Medulla oblongata (tissue), 1 donor: ENCODE measurements around the gene ZNF224.
"Not testable (repeated sequence)": the region's sequence is repeated elsewhere in the genome, so short reads cannot be mapped to it uniquely, and the experiment has no call there.

Experiments
- DNase-seq: peaks from one replicate; pipeline ENCODE4 v3.0.0-alpha.2; 2015; ENCODE audit errors: extremely low spot score

The ZNF224 gene

DNA sequence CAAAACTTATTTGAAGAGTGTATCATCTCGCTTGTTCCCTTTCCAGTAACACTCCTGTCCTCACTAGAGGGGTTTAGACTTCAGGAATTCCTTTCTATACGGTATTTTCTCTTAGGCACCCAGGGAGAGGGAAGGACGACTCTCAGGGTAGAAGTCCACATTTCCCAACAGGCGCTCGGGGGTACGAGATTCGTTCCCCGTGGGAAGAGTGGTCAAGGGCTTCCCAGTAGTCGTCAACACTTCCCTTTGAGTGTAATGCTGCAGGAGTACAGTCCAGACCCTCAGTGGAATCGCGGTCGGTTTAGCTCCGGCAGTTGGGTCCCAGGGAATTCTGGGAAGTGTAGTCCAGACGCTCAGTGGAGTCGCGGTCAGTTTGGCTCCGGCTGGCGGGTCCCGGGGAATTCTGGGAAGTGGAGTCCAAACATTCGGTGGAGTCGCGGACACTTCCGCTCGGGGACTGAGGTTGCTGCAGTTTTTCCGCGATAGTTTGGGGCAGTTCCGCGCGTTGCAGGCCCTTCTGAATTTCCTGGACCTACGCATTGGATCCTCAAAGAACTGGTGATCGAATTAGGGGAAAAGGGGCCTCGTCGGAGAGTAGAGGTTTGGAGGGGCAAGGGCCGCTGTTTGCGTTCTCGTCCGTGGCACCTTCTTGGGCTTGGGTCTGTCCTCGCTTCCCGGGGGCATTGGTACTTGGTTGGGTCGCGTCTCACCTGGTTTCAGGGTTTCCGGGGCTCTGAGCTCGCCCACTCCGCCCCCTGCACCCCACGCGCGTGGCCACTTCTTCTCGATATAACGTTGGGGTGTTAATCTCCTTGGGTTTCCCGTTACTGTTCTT lies at the start of gene ZNF224:
ZNF224 (plus strand) TSS at position 431 of the 835 bp plus-strand sequence. CDS start 3,513 bp downstream, outside the sequence.
- DNase-seq, result peak; percentile 97

DNA sequence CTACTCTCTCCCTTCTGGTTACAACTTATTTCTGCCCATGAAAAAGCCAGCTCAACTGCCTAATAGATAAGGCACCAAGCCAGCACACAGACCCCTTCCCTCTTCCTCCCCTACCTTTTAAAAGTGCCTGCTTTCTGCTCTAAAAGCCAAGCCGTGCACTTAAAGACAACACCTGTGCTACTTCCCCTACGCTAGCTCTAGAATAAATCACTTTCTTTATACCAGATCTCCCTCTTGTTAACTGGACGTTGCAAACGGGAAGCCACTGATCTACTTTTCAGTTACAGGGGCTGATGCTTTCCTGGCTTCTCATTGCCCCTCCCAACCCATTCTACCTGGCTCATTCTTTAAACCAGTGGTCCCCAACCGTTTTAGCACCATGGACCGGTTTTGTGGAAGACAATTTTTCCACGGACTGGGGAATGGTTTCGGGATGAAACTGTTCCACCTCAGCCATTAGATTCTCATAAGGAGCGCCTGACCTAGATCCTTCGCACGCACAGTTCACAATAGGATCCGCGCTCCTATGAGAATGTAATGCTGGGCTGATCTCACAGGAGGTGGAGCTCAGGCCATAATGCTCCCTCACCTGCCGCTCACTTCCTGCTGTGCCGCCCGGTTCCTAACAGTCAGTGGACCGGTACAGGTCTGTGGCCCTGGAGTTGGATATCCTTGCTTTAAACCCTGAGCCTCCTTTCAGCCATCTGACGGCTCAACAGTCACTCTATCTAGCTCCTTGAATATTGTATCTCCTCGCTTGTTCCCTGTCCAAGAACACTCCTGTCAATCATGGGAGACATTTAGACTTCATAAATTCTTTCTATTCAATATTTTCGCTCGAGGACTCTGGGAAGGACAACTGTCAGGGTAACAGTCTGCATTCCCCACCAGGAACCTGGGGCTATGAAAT lies 43.2 kb upstream of the ZNF224 start:
- no peak for DNase-seq

DNA sequence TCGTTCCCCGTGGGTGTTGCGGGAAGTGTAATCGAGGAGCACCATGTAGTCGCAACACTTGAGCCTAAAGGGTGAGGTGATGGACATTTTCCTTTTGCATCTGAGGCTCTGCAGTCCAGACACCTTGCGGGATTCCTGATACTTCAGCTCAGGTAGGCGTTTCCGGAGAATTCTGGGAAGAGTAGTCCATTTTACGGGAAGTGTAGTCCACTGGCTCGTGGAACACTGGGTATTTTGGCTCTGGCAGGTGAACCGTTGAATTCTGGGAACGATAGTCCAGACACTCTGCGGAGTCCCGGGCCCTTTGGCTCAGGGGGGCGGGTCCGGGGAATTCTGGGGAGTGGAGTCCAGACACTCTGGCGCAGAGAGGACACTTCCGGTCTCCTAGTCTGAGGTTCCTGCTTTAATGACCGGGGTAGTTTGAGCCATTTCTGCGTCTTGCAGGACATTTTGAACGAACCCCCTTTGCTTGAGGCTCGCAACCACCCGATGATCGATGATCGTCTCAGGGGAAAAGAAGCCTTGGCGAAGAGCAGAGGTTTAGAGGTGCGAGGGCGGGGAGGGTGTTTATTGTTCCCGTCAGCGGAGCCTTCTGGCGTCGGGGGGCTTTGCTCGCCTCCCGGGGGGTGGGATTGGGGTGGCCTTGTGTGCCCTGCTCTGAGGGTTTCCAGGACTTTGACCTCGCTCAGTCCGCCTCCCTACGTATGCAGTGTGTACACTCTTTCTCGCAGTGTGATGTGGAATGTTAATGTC lies 42.3 kb upstream of the ZNF224 start, which contains the start of gene ZNF223:
ZNF223 (plus strand) TSS at position 387 of the 753 bp plus-strand sequence. CDS start 3,141 bp downstream, outside the sequence.
- peak; percentile 99 for DNase-seq

DNA sequence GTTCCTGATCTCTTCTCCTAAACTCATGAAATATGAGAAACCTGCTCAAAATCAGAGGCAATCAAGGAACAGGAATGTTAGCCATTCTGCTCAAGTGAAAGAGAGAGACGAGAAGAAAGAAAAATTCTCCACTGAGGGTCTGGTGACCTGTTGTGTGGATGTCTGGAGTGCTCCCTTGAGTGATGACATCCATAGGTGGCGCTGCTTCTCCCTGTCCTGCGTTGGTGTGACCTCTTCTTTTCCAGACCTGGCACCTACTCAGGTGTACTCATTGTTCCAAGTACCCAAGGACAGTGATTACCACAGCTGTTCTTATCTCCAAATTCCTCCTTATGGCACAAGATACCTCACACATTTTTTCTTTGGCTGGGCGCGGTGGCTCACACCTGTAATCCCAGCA lies 38.3 kb upstream of the ZNF224 start:
- DNase-seq, result no peak

DNA sequence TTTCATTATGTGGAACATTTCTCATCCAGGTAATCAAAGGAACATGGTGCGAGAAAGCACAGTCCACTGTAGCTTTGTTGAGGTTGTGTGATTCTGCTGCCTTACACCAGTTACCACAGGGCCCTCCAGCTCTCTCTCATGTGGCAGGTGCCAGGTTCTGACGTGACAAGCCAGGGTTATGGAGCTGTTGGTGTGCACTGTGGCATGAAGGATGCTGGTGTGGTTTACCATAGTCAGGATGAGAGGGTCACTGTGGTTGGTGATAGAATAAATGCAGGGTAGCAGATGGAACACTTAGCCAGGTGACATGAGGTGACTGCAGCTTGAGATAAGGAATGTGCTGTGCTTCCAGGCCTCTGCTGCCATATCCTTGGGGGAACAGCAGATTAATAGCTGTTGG lies 34.9 kb upstream of the ZNF224 start:
- DNase-seq, result no peak

DNA sequence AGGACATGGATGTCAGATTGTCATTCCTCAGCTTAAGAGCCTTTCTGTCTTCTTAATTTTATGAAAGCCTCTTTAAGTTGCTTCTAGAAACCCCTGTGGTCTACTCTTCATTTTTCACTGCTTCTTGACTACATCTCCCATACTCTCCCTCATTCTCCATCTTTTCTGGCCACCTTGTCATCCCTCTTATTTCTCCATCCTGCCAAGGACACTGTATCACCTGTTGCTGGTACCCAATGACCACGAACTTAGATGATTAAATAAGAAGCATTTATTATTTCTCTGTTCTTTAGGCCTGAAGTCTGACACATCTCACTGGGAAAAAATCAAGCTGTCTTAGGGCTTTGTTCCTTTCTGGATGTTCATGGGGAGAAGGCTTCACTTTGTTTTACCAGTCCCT lies 33.1 kb upstream of the ZNF224 start:
- DNase-seq, result no peak

DNA sequence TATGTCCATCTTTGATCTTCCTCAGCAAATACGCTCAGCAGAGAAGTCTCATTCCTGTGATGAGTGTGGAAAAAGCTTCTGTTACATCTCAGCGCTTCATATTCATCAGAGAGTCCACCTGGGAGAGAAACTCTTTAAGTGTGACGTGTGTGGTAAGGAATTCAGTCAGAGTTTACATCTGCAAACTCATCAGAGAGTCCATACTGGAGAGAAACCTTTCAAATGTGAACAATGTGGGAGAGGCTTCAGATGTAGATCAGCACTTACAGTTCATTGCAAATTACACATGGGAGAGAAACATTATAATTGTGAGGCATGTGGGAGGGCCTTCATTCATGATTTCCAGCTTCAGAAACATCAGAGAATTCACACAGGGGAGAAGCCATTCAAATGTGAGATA lies 27.9 kb upstream of the ZNF224 start:
- DNase-seq, result no peak

DNA sequence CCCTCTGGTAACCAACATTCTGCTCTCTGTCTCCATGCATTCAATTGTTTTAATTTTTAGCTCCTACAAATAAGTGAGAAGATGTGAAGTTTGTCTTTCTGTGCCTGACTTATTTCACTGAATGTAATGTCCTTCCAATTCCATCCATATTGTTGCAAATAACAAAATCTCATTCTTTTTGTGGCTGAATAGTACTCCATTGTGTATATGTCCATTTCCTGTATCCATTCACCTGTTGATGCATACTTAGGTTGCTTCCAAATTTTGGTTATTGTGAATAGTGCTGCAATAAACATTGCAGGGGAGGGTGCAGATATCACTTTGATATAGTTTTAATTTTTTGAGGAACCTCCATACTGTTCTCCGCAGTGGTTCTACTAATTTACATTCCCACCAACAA lies 24.7 kb upstream of the ZNF224 start:
- DNase-seq, result no peak

DNA sequence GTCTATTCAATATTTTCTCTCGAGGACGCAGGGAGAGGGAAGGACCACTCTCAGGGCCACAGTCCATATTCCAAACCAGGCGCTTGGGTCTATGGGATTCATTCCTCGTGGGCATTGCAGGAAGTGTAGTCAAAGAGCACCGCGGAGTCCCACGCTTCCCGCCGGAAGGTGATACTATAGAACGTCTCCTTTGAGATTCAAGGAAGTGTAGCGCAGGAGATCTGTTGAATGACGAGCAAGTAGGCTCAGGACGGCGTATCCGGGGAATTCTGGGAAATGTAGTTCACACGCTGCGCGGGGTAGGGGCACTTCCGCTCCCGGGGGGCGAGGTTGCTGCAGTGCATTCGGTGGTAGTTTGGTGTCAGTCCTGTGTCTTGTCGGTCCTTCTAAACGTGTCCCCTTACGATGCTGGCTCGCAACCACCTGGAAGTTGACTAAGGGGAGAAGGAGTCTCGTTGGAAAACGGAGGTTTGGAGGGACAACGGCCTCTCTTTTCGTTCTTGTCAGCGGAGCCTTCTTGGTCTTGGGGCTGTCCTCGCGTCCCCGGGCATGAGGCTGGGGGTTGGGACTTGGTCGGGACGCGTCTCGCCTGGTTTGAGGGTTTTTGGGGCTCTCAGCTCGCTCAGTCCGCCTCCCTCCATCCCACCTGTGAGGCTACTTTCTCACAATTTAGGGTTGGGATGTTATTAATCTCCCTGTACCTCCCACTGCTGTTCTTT lies 22.2 kb upstream of the ZNF224 start, which contains the start of gene ZNF284:
ZNF284 (plus strand) TSS at position 336 of the 719 bp plus-strand sequence. CDS start 4,231 bp downstream, outside the sequence.
- DNase-seq, result peak; percentile 95

DNA sequence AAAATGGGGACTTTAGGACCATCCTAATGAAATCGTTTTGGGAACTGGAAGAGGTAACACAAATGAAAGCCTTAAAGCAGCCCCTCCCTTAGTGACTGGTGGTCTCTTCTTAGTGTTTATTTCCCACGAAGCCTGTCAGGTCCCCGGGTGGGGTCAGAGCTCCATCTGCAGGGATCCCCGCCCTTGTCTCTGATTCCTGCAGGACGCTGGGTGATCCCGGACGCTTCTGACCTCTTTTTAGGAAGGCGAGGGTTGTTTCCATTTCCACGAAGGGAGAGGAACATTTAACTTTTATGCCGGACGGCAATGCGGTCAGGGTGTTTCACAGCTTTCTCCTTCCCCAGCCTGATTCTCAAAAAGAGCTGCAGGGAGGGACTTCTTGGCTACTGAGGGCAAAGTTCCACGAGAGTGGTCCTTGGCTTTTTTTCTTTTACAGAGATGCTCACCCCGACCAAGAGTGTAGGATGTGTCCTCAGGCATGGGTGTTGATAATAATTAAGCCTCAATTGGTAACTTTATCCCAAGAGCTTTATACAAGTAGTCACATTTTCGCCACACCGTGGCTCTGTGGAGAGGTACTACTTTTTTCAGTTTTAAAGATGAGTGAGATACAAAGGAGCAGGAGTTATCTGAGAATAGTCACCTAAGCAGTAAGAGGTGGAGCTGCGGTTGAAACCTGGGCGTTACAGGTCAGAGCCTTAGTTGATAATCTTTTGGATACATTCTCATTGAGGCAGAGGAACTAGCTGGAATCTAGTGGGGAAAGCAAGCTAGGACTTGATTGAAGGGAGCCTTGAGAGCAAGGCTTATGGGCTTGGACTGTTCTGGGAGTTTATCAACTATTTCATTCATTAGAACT lies 21.4 kb upstream of the ZNF224 start:
- DNase-seq, result no peak

DNA sequence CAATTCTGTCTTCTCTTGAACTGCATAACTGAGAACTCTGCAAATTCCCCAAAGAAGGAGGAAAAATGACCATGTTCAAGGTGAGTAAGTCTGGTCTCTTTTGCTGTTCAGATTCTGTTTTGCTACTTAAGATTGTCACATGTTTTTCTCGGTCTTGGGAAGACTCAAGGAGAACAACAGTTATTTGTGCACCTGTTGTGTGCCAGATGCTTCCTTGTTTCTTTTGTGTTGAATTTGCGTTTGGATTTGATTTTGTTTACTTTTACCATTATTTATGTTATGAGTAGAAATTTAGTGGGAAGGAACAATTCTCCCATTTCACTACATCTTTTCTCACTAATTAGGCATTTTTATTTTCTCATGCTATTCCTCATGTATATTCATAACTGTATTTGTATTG lies 17.8 kb upstream of the ZNF224 start:
- no peak for DNase-seq

DNA sequence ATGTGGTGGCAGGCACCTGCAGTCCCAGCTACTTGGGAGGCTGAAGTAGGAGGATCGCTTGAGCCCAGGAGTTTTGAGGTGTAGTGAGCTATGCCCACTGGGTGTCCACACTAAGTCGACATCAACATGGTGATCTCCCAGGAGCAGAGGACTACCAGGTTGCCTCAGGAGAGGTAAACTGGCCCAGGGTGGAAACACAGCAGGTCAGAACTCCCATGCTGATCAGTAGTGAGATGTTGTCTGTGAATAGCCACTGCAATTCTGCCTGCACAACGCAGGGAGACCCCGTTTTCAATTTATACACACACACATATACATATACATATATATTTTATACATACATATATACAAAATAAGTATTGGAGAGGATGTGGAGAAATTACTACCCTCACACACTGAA lies 2.1 kb upstream of the ZNF224 start:
- no peak for DNase-seq

DNA sequence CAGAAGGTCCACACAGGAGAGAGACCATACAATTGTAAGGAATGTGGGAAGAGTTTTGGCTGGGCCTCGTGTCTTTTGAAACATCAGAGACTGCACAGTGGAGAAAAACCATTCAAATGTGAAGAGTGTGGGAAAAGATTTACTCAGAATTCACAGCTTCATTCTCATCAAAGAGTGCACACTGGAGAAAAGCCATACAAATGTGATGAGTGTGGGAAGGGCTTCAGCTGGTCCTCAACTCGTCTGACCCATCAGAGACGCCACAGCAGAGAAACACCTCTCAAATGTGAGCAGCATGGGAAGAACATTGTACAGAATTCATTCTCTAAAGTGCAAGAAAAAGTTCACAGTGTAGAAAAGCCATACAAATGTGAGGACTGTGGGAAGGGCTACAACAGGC lies 13.6 kb downstream of the ZNF224 start:
- DNase-seq, result no peak

DNA sequence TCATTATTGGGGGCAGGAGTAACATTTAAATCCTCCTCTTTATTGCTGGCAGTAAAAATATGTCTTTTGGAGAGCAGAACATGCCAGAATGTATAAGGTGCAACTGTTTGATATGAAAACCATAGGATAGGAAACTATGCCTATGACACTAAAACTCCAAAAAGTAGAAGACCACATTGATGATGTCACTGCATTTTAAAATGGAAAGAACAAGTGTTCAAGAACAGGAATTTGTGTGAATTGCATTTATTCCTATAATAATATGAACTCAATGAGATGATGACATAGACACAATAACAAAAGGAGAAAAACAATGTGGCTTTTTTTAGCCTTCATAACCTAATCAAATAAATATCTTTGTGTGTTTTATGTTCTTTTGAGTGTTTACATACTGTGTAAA lies 15.3 kb downstream of the ZNF224 start:
- DNase-seq, result no peak

DNA sequence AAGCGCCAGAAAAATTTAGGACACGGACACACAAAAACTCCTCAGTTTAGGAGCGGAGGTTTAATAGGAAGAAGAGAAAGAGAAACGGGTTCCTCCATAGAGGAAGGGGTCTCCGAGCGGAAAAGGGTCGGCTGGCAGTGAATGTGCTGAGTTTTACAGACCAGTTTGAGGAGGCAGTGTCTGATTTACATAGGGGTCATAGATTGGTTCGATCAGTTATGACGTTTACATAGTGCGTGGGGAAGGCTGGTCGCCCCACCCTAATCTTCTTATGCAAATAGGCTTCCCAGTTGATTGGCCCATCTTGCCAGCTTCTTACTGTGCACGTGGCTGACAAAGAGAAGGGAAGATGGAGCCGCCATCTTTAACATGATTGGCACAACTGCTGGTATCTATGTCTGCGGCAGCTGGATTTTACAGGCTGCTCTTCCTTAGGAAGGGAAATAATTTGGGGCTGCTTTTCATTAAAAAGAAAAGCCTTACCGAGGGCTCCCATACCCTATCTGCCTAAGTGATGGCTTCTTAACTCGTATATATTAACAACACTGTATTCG lies 17.8 kb downstream of the ZNF224 start:
- no peak for DNase-seq

DNA sequence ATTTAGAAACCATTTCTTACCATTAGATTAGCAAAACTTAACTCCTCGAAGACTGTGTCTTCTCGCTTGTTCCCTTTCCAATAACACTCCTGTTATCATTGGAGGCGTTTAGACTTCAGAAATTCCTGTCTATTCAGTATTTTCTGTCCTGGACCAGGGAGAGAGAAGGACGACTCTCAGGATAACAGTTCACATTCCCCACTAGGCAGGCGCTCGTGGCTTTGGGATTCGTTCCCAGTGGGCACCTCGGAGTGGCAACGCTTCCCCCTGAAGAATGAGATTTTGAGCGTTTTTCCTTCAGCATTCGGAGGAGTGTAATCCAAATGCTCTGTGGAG lies 18.6 kb downstream of the ZNF224 start:
- no peak for DNase-seq

DNA sequence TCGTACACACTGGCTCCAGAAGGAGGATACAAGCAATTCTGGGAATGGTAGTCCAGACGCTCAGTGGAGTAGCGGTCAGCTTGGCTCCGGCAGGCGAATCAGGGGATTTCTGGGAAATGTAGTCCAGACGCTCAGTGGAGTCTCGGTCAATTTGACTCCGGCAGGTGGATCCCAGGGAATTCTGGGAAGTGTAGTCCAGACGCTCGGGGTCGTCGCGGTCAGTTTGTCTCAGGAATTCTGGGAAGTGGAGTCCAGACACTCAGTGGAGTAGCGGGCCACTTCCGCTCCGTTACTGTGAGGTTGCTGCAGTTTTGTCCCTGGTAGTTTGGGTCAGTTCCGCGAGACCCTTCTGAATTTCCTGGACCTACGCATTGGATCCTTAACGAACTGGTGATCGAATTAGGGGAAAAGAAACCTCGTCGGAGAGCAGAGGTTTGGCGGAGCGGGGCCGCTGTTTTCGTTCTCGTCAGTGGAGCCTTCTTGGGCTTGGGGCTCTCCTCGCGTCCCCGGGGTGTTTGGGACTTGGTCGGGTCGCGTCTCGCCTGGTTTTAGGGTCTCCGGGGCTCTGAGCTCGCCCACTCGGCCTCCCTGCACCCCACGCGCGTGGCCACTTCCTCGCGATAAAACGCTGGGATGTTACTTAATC lies 19.1 kb downstream of the ZNF224 start, which contains the start of gene ZNF225:
ZNF225 (plus strand) TSS at position 262 of the 646 bp plus-strand sequence. CDS start 2,429 bp downstream, outside the sequence.
- peak; percentile 100 for DNase-seq

DNA sequence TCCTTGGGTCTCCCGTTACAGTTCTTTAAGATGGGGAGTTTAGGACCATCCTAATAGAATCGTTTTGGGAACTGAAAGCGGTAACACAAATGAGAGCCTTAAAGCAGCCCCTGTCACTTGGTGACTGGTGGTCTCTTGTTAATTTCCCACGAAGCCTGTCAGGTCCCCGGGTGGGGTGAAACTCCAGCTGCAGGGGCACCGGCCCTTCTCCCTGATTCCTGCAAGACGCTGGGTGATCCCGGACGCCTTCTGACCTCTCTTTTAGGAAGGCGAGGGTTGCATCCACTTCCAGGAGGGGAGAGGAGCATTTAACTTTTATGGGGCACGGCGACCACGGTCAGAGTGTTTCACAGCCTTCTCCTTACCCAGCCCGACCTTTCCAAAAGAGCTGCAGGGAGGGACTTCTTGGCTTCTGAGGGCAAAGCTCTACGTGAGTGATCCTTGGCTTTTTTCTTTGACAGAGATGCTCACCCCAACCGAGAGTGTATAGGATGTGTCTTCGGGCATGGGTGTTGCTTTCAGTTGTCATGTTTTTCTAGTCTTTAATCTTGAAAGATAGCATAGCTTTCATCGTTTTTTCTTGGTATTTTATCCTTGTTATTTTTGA lies 19.7 kb downstream of the ZNF224 start:
- no peak for DNase-seq

DNA sequence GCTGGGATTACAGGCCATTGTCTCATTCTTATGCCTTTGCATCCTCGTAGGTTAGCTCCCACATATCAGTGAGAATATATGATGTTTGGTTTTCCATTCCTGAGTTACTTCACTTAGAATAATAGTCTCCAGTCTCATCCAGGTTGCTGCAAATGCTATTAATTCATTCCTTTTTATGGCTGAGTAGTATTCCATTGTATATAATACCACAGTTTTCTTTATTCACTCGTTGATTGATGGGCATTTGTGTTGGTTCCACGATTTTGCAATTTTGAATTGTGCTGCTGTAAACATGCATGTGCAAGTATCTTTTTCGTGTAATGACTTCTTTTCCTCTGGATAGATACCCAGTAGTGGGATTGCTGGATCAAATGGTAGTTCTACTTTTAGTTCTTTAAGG lies 27.0 kb downstream of the ZNF224 start:
- not testable (repeated sequence) for DNase-seq
